NCI-H345 (cell line): ENCODE measurements around the gene MGLL.
A peak's percentile ranks its signal among the peaks of the same experiment; 100 is the strongest.

Experiments used
- DNase-seq: peaks from one replicate; lab custom pipeline; 2025; lab: John Stamatoyannopoulos, UW

The MGLL gene

GRCh38 chr3:127834771-127835170 lies 12.5 kb upstream of the MGLL start:
- DNase-seq: no peak

- no peak for DNase-seq
These were observed 11.1 kb upstream of the MGLL start for GRCh38 chr3:127833281-127834032.

- no peak for DNase-seq
These were observed 9.4 kb upstream of the MGLL start for GRCh38 chr3:127831723-127832172.

GRCh38 chr3:127829537-127829936 lies 7.2 kb upstream of the MGLL start:
- DNase-seq: no peak

- DNase-seq: no peak
These were observed 5.5 kb upstream of the MGLL start for GRCh38 chr3:127827808-127828207.

GRCh38 chr3:127825756-127826155 lies 3.4 kb upstream of the MGLL start:
- DNase-seq: no peak

GRCh38 chr3:127824151-127824825 lies 2.0 kb upstream of the MGLL start:
- DNase-seq: no peak

GRCh38 chr3:127823426-127823857 lies 1.1 kb upstream of the MGLL start:
- no peak for DNase-seq

GRCh38 chr3:127822682-127823425 lies 539 bp upstream of the MGLL start:
- peak; percentile 15 for DNase-seq

GRCh38 chr3:127821394-127821793 lies 921 bp downstream of the MGLL start:
- no peak for DNase-seq

GRCh38 chr3:127820826-127821313 lies 1.4 kb downstream of the MGLL start:
- DNase-seq: peak; percentile 44

- no peak for DNase-seq
These were observed 2.0 kb downstream of the MGLL start for GRCh38 chr3:127820221-127820825.

GRCh38 chr3:127819656-127820055 lies 2.7 kb downstream of the MGLL start:
- no peak for DNase-seq

- DNase-seq: peak; percentile 4
These were observed 3.2 kb downstream of the MGLL start for GRCh38 chr3:127819086-127819485.

- no peak for DNase-seq
These were observed 4.9 kb downstream of the MGLL start for GRCh38 chr3:127817406-127817841.

GRCh38 chr3:127816783-127817405 lies 5.4 kb downstream of the MGLL start:
- DNase-seq: no peak

GRCh38 chr3:127815641-127816605 lies 6.4 kb downstream of the MGLL start:
- DNase-seq: no peak

GRCh38 chr3:127815001-127815400 lies 7.3 kb downstream of the MGLL start:
- DNase-seq: no peak

- no peak for DNase-seq
These were observed 8.0 kb downstream of the MGLL start for GRCh38 chr3:127814325-127814781.

- no peak for DNase-seq
These were observed 10.2 kb downstream of the MGLL start for GRCh38 chr3:127812151-127812550.
